Stimulated activated CD4-positive, alpha-beta T cell treated with anti-CD3 and anti-CD28 coated beads, Interleukin-4, amount 100 ng/mL, for 1 hour (primary cell): ENCODE results near the gene HOXA9.

ENCODE experiments used
- DNase-seq: peaks from one replicate; pipeline ENCODE4 v3.0.0-alpha.2; 2020

HOXA9 gene

GRCh38 chr7:27187475-27188385, 22.4 kb upstream of the HOXA9 start:
- DNase-seq: no peak

- no peak for DNase-seq
These were observed 21.5 kb upstream of the HOXA9 start for GRCh38 chr7:27186668-27187474.

- DNase-seq: no peak
These were observed 20.7 kb upstream of the HOXA9 start for GRCh38 chr7:27185854-27186667.

- no peak for DNase-seq
These were observed 19.9 kb upstream of the HOXA9 start, which contains the start of gene HOXA11 for GRCh38 chr7:27185013-27185853. Gene HOXA11, minus strand, starts transcription at chr7:27185232. Its CDS starts 88 bp downstream, at chr7:27185144.

- DNase-seq: no peak
These were observed 19.1 kb upstream of the HOXA9 start for GRCh38 chr7:27184337-27185012.

- no peak for DNase-seq
These were observed 18.5 kb upstream of the HOXA9 start for GRCh38 chr7:27183682-27184336.

GRCh38 chr7:27182861-27183681, 17.7 kb upstream of the HOXA9 start:
- no peak for DNase-seq

- no peak for DNase-seq
These were observed 17.0 kb upstream of the HOXA9 start for GRCh38 chr7:27182285-27182841.

GRCh38 chr7:27181795-27182275, 16.5 kb upstream of the HOXA9 start:
- no peak for DNase-seq

GRCh38 chr7:27180431-27181420, 15.4 kb upstream of the HOXA9 start:
- DNase-seq: no peak

- DNase-seq: peak; percentile 72
These were observed 14.4 kb upstream of the HOXA9 start for GRCh38 chr7:27179503-27180430.

- no peak for DNase-seq
These were observed 13.7 kb upstream of the HOXA9 start for GRCh38 chr7:27179030-27179429.

- no peak for DNase-seq
These were observed 13.0 kb upstream of the HOXA9 start for GRCh38 chr7:27178366-27178765.

- DNase-seq: no peak
These were observed 12.5 kb upstream of the HOXA9 start for GRCh38 chr7:27177795-27178320.

GRCh38 chr7:27176962-27177794, 11.8 kb upstream of the HOXA9 start:
- DNase-seq: no peak

- no peak for DNase-seq
These were observed 11.1 kb upstream of the HOXA9 start for GRCh38 chr7:27176524-27176845.
